ENCODE data around the gene TFF2.

The TFF2 gene

DNA sequence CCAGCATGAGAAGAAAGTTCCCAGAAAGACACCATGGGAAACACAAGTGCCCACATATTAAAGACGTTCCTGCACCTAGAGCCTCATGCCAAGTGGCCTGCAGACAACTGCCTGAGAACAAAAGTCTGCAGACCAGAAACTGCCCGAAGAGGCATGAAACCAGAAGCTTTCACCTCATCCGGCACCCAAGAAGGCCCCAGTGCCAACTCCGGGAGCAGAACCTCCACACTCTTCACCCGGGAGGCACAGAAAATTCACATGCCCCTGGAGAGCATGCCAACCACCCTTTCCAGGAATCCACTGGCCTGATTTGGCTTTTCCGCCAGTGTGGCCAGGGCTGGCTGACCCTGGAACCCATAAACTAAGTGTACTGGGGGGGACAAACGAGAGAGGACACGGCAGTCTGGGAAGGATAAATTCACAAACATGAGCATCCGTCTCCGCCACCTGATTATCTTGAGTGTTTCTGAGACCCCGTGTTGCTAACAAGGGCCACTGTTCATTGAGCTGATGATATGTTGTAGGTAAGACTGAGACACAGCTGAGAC, 6.8 kb downstream of the TFF2 start:
- no peak for DNase-seq

- DNase-seq, result no peak
Observed at GRCh38 chr21:42343556-42343955, 7.2 kb downstream of the TFF2 start.

- no peak for DNase-seq
Observed at GRCh38 chr21:42343101-42343500, 7.7 kb downstream of the TFF2 start.

DNA sequence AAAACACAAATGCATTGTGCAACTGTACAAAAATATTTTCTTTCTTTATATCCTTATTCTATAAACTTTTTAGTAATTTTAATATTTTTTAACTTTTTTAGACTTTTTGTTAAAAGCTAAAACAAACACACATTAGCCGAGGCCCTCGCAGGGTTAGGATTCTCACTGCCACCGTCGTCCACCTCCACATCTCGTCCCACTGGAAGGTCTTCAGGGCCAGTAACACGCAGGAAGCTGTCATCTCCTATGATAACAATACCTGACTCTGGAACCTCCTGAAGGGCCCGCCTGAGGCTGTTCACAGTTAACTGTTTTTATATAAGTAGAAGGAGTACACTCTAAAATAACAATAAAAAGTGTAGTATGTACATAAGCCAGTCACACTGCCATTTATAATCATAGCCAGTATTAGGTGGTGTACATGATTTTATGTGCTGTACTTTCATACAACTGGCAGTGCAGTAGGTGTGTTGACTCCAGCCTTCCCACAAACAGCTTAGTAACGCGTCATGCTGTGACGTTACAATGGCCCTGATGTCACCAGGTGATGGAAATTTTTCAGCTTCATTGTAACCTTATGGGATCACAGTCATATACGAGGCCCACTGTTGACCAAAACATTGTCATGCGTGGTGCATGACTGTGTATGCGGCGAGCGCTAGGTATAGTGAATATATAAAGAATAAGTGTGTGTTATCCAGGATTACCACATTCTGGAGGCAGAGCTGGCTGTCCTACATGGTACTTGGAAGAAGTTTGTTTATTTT, 8.8 kb downstream of the TFF2 start:
- no peak for DNase-seq

GRCh38 chr21:42340187-42341050, 10.4 kb downstream of the TFF2 start:
- no peak for DNase-seq

GRCh38 chr21:42338729-42339715, 11.8 kb downstream of the TFF2 start:
- DNase-seq, result no peak

GRCh38 chr21:42337830-42338728, 12.7 kb downstream of the TFF2 start:
- peak; percentile 83 for DNase-seq

GRCh38 chr21:42337276-42337675, 13.5 kb downstream of the TFF2 start:
- DNase-seq, result no peak

DNA sequence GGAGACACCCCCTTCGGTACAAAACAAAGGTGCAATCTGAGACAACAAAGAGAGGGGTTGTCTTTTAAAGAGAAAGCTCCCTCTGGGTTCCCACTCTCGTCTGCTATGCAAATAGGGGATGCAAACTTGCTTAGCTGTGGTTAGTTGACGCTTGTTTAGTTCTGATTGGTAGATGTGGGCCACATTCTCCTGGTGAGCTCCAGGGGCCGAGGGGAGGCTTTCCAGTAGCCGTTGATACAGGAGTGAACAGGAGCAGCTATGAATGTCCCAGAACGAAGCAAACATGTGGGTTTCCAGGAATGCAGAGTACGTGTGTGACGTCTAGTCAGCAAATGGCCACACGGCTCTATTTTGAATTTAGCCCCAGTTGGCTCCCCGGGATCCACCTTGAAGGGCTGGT, 14.7 kb downstream of the TFF2 start:
- DNase-seq, result no peak

DNA sequence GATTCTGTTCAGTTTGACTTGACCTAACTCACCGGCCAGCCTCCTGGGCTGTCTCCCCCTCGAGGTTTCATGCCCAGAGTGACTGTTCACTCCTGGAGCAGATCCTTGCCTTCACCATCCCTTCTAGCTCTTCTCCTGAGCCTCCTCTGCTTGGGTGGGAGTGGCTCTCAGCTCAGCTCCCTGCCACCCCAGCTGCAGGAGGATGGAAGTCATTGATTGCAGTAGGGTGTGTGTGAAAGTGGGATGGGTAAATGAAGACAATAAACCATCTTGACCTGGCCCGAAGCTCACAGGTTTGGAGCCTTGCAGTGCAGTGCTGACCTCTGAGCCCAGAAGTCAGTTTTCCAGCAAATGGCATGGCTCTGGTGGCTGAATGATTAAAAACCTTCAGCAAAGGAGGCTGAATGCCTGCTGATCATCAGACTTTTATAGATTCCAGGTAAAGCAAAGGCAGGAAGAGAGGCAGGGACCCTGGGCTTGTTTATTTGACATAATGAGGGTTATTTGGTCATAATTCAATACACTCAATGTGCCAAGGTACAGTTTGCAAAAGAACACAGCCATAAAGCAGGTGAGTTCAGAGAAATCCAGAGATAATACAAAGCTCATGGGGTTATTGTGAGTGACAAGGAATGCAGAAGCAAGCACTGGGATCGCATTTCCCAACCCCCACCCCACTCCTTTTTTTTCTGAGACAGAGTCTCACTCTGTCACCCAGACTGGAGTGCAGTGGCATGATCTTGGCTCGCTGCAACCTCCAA, 18.1 kb downstream of the TFF2 start:
- no peak for DNase-seq

GRCh38 chr21:42331660-42332059, 19.1 kb downstream of the TFF2 start:
- no peak for DNase-seq

GRCh38 chr21:42330380-42331371, 20.1 kb downstream of the TFF2 start:
- no peak for DNase-seq

GRCh38 chr21:42324896-42325295, 25.9 kb downstream of the TFF2 start:
- DNase-seq, result no peak

GRCh38 chr21:42321845-42322244, 28.9 kb downstream of the TFF2 start:
- no peak for DNase-seq

DNA sequence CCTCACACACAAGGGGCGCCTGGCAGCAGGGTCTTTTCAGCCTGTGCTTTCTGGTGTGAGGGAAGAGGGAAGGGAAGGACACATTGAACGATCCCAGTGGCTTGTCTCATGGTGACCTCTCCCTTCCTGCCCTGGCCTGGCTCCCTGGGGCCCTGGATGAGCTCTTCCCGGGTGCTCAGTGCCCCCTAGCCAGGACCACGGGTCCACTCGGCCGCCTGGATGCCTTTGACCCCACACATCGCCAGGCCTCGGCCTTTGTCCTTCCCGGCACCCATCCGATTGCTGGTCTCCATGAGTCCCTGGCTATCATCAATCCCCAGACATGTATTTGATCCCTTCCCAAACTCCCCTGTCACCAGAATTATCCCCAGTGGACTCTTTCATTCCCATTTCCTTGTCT, 29.6 kb downstream of the TFF2 start:
- no peak for DNase-seq

DNA sequence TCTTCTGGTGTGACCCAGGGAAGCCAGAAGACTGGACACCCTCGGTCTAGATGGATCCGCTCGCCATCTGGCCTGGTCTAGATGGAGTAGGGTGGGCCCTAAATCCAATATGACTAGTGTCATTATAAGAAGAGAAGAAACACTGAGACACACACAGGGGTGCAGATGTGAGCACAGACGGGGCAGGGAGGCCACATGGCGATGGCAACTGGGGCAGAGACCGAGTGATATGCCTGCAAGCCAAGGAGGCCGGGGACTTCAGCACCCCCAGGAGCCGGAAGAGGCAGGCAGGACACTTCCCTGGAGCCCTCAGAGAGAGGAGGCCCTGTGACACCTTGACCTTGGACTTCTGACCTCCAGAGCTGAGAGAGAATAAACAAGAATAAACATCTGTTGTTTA, 30.0 kb downstream of the TFF2 start:
- no peak for DNase-seq

GRCh38 chr21:42319851-42320572, 30.8 kb downstream of the TFF2 start:
- DNase-seq, result no peak

DNA sequence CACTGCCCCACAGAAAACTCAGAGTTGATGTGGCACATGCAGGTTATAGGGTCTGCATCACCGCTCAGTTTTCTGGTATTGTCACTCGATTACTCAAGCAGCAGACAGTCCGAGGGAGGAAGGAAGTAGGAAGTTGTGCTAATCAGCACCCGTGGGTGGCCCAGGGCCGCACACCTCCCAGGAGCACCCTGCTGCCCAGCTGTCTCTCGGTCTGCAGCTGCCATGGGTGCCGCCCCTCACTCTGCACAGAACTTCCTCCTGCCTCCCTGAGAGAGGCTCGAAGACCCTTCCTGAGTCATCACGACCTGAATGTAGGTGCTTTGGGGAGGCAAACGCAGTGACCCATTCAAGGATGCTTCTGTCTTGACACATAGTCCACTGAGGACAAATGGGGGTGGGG, 31.4 kb downstream of the TFF2 start:
- no peak for DNase-seq
